ENCODE results near the gene CDCA3.

Gene CDCA3

GRCh38 chr12:6826125-6826733 is 24.9 kb downstream of the CDCA3 start:
- POLR2A ChIA-PET, result interaction anchor here (0.6 to 3.7 kb wide), 3 partner anchors 45 to 145 kb away, joined by 3 to 24 read pairs (median 3); partner anchors contain the start of gene MLF2
- DNase-seq (ENCODE audit: low read depth, low spot score), result no peak
- CTCF ChIA-PET, result interaction anchor here (0.6 to 17.9 kb wide), 25 partner anchors 8 to 256 kb away, joined by 3 to 316 read pairs (median 7); partner anchors contain the start of genes CDCA3, COPS7A, GNB3 and MLF2
- no peak for TF ChIP-seq CTCF (IDR thresholded peaks at IDR 0.05; ENCODE audit: insufficient read depth, low read length, missing control alignments)
- no peak overlapping the region for H3K4me3 ChIP-seq (ENCODE audit: low read depth, low read length)

- H3K4me3 ChIP-seq (ENCODE audit: low read depth, low read length), result peak overlapping the region; percentile 48
- peak; percentile 26 for DNase-seq (ENCODE audit: low read depth, low spot score)
- TF ChIP-seq CTCF (IDR thresholded peaks at IDR 0.05; ENCODE audit: insufficient read depth, low read length, missing control alignments), result peak; percentile 90
- POLR2A ChIA-PET, result interaction anchor here (0.7 to 3.7 kb wide), 2 partner anchors 73 to 74 kb away, joined by 3 to 24 read pairs; partner anchors contain the start of gene MLF2
- CTCF ChIA-PET, result interaction anchor here (0.6 to 17.9 kb wide), 38 partner anchors 9 to 275 kb away, joined by 3 to 316 read pairs (median 6); partner anchors contain the start of genes CDCA3, COPS7A, GNB3 and MLF2
These were observed 25.5 kb downstream of the CDCA3 start for GRCh38 chr12:6825398-6826124.

GRCh38 chr12:6824901-6825381 is 26.1 kb downstream of the CDCA3 start:
- CTCF ChIA-PET, result interaction anchor here (0.6 to 17.9 kb wide), 31 partner anchors 8 to 274 kb away, joined by 3 to 316 read pairs (median 6); partner anchors contain the start of genes CDCA3, COPS7A, GNB3 and MLF2
- H3K4me3 ChIP-seq (ENCODE audit: low read depth, low read length), result peak overlapping the region; percentile 48
- POLR2A ChIA-PET, result interaction anchor here (0.7 to 2.0 kb wide), 2 partner anchors 72 to 74 kb away, joined by 3 to 10 read pairs; partner anchors contain the start of gene MLF2
- DNase-seq (ENCODE audit: low read depth, low spot score), result no peak
- TF ChIP-seq CTCF (IDR thresholded peaks at IDR 0.05; ENCODE audit: insufficient read depth, low read length, missing control alignments), result no peak

- ChIA-PET CTCF (interaction anchor here (1.0 to 17.9 kb wide), 23 partner anchors 10 to 274 kb away, joined by 3 to 316 read pairs (median 6); partner anchors contain the start of genes CDCA3, GNB3, MLF2 and PTMS), POLR2A (interaction anchor here (1.3 to 2.0 kb wide), 2 partner anchors 58 to 71 kb away, joined by 3 to 10 read pairs; partner anchors contain the start of genes MLF2 and PTMS)
- TF ChIP-seq CTCF (IDR thresholded peaks at IDR 0.05; ENCODE audit: insufficient read depth, low read length, missing control alignments), result no peak
These were observed 26.9 kb downstream of the CDCA3 start for GRCh38 chr12:6824085-6824775.

GRCh38 chr12:6823182-6824084 is 27.7 kb downstream of the CDCA3 start:
- no peak overlapping the region for H3K4me3 ChIP-seq (ENCODE audit: low read depth, low read length)

More at GRCh38 chr12:6824085-6824775, 26.9 kb downstream of the CDCA3 start:
- H3K4me3 ChIP-seq (ENCODE audit: low read depth, low read length), result no peak overlapping the region
- no peak for DNase-seq (ENCODE audit: low read depth, low spot score)

More at GRCh38 chr12:6823182-6824084, 27.7 kb downstream of the CDCA3 start:
- ChIA-PET POLR2A (interaction anchor here (1.3 to 2.0 kb wide), 2 partner anchors 57 to 71 kb away, joined by 3 to 10 read pairs; partner anchors contain the start of genes MLF2 and PTMS), CTCF (interaction anchor here (1.1 to 17.9 kb wide), 14 partner anchors 11 to 204 kb away, joined by 3 to 316 read pairs (median 37); partner anchors contain the start of genes CDCA3, GNB3, MLF2 and PTMS)
- DNase-seq (ENCODE audit: low read depth, low spot score), result no peak
- TF ChIP-seq CTCF (IDR thresholded peaks at IDR 0.05; ENCODE audit: insufficient read depth, low read length, missing control alignments), result no peak

Measured in AG04449 (cell line).